BLaER1 (cell line): ENCODE results near the gene NDUFB10.

ENCODE experiments used
- H3K27ac ChIP-seq: shearing (Covaris generic); formaldehyde crosslinking; 2 replicates; pipeline ENCODE4 v1.8.1; 2022
- H3K27me3 ChIP-seq: shearing (Covaris generic); formaldehyde crosslinking; 2 replicates; pipeline ENCODE4 v1.8.1; 2022
- H3K36me3 ChIP-seq: shearing (Covaris generic); formaldehyde crosslinking; 2 replicates; pipeline ENCODE4 v1.8.1; 2022
- H3K4me1 ChIP-seq: shearing (Covaris generic); formaldehyde crosslinking; 2 replicates; pipeline ENCODE4 v1.8.1; 2022
- H3K4me2 ChIP-seq: shearing (Covaris generic); formaldehyde crosslinking; 2 replicates; pipeline ENCODE4 v1.8.1; 2022
- H3K4me3 ChIP-seq: shearing (Covaris generic); formaldehyde crosslinking; 2 replicates; pipeline ENCODE4 v1.8.1; 2022
- H3K9ac ChIP-seq: shearing (Covaris generic); formaldehyde crosslinking; 2 replicates; pipeline ENCODE4 v1.8.1; 2022
- H3K9me3 ChIP-seq: shearing (Covaris generic); formaldehyde crosslinking; 2 replicates; pipeline ENCODE4 v1.8.1; 2022
- H4K20me1 ChIP-seq: shearing (Covaris generic); formaldehyde crosslinking; 2 replicates; pipeline ENCODE4 v1.8.1; 2022
- Cebpa-rat ChIP-seq: shearing (Covaris generic); IDR thresholded peaks from 2 replicates; pipeline ENCODE4 v1.8.1; 2022

The NDUFB10 gene

DNA sequence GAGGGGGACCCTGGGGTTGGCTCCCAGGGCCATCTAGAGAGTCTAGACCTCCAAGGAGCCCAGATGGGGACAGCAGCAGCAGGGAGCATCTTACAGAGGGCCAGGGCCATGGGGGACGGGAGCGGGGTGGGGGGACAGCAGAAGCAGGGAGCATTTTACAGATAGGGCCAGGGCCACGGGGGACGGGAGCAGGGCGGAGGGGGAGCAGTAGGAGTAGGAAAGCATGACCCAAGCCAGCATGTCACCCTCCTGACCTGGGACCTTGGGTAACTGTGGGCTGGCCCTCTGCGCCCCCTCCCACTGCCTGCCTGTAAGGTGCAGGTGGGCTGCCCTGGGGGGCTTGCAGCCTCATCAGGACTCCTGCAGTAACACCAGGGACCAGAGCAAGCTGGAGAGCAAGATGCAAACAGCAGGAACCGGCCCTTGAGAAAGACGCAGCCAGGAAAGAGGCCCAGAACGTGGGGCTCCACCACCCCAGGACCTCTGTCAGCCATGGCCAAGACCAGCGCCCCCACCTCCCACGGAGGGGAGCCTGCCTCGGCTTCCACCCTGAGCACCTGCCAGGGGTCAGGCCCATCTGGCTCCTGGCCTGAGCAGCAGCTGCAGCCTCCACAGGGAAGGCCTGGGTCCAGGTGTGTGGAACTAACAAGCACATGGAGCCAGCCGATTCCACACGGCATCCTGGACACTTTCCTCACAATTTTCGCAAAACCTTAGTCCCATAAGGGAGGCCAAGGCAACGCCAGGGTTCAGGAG lies 47.9 kb downstream of the NDUFB10 start:
- Histone ChIP-seq H3K27ac (peak overlapping the region; percentile 91), H3K27me3 (no peaks in the 10 kb centered on the region), H3K4me2 (peak overlapping the region; percentile 97), H3K4me3 (peak overlapping the region; percentile 98), H3K9ac (peak overlapping the region; percentile 94), H3K36me3 (peaks cover 32% of the 10 kb centered on the region), H3K9me3 (no peaks in the 10 kb centered on the region), H3K4me1 (peaks cover 65% of the 10 kb centered on the region), H4K20me1 (peaks cover 72% of the 10 kb centered on the region)
- TF ChIP-seq Cebpa-rat: no peak

- H3K4me3 ChIP-seq: peak overlapping the region; percentile 98
- peaks cover 24% of the 10 kb centered on the region for H3K36me3 ChIP-seq
- H3K27ac ChIP-seq: peak overlapping the region; percentile 91
- peak overlapping the region; percentile 97 for H3K4me2 ChIP-seq
- peaks cover 65% of the 10 kb centered on the region for H3K4me1 ChIP-seq
- H3K27me3 ChIP-seq: no peaks in the 10 kb centered on the region
- no peaks in the 10 kb centered on the region for H3K9me3 ChIP-seq
- H3K9ac ChIP-seq: peak overlapping the region; percentile 94
- H4K20me1 ChIP-seq: peaks cover 64% of the 10 kb centered on the region
- TF ChIP-seq Cebpa-rat: no peak
Observed at GRCh38 chr16:2008009-2008526, 48.7 kb downstream of the NDUFB10 start.

GRCh38 chr16:2008631-2009163 lies 49.4 kb downstream of the NDUFB10 start:
- peaks cover 60% of the 10 kb centered on the region for H3K4me1 ChIP-seq
- peaks cover 58% of the 10 kb centered on the region for H4K20me1 ChIP-seq
- H3K9me3 ChIP-seq: no peaks in the 10 kb centered on the region
- H3K27me3 ChIP-seq: no peaks in the 10 kb centered on the region
- peaks cover 18% of the 10 kb centered on the region for H3K36me3 ChIP-seq
- peak overlapping the region; percentile 94 for H3K9ac ChIP-seq
- H3K4me2 ChIP-seq: peak overlapping the region; percentile 97
- H3K4me3 ChIP-seq: peak overlapping the region; percentile 98
- H3K27ac ChIP-seq: peak overlapping the region; percentile 91
- 0 out of 2 replicates have a peak, but pooled peaks have one; percentile 14 for TF ChIP-seq Cebpa-rat

GRCh38 chr16:2009164-2009711 lies 49.9 kb downstream of the NDUFB10 start:
- no peaks in the 10 kb centered on the region for H3K27me3 ChIP-seq
- peak overlapping the region; percentile 94 for H3K9ac ChIP-seq
- H3K36me3 ChIP-seq: peaks cover 18% of the 10 kb centered on the region
- H3K4me2 ChIP-seq: peak overlapping the region; percentile 97
- TF ChIP-seq Cebpa-rat: no peak
- peaks cover 55% of the 10 kb centered on the region for H3K4me1 ChIP-seq
- no peaks in the 10 kb centered on the region for H3K9me3 ChIP-seq
- peak overlapping the region; percentile 91 for H3K27ac ChIP-seq
- H3K4me3 ChIP-seq: peak overlapping the region; percentile 98
- peaks cover 52% of the 10 kb centered on the region for H4K20me1 ChIP-seq

- Histone ChIP-seq H3K4me2 (peak within 1 kb of the TSS; percentile 97), H3K4me1 (peaks cover 47% of the 10 kb centered on the region), H3K9ac (peak within 1 kb of the TSS; percentile 94), H3K36me3 (peaks cover 11% of the 10 kb centered on the region; the same call in 1 of the 2 replicates), H3K27me3 (no peaks in the 10 kb centered on the region), H3K27ac (peak within 1 kb of the TSS; percentile 91), H4K20me1 (peaks cover 45% of the 10 kb centered on the region), H3K9me3 (no peaks in the 10 kb centered on the region), H3K4me3 (peak within 1 kb of the TSS; percentile 98)
- no peak for TF ChIP-seq Cebpa-rat
Observed at GRCh38 chr16:2009791-2010510, 50.6 kb downstream of the NDUFB10 start, which contains the start of gene ZNF598. ZNF598 (minus strand) TSS chr16:2009821.
